ENCODE data around the gene RAB17. TPM values are rescaled to one million over a fixed set of nuclear protein-coding genes. Genes with fewer than 3 reads are reported as not detected.

RAB17 gene
- total and polyA plus RNA-seq, 12 donors = 1.9 to 7.6 (median 4.8) TPM

- H3K27me3 ChIP-seq = peaks cover 0 to 23% (median 6%) of the 10 kb centered on the region in 7 donors
- intact Hi-C loops (cut with DNase I) = loop anchor here in 1 of 10 donors (10.0 kb wide), 1 partner anchor 443 kb away; no protein-coding TSS in a partner anchor
- no peak overlapping the region for H3K4me3 ChIP-seq
- ATAC-seq (no peak), DNase-seq (no peak)
- no peak overlapping the region for H3K27ac ChIP-seq
- H3K9me3 ChIP-seq = no peaks in the 10 kb centered on the region
- no peaks in the 10 kb centered on the region for H3K36me3 ChIP-seq
- TF ChIP-seq CTCF (IDR thresholded peaks at IDR 0.05) = no peak
- peaks cover 0 to 11% (median 8%) of the 10 kb centered on the region in 9 donors for H3K4me1 ChIP-seq
- WGBS, 2 donors = 89 to 90% methylated on average over 16 of the region's 16 CpGs
These were observed 23.1 kb downstream of the RAB17 start for GRCh38 chr2:237567276-237568029.

GRCh38 chr2:237566401-237567235 is 23.9 kb downstream of the RAB17 start, which contains the start of gene PRLH:
TSS of gene PRLH (plus strand) at chr2:237566574. CDS start at chr2:237566574, 0 bp downstream.
- ATAC-seq (peak in 1 of 8 donors; percentile 21), DNase-seq (no peak)
- H3K27me3 ChIP-seq = peaks cover 0 to 23% (median 6%) of the 10 kb centered on the region in 7 donors
- intact Hi-C loops (cut with DNase I) = loop anchor here in 1 of 10 donors (10.0 kb wide), 1 partner anchor 442 kb away; no protein-coding TSS in a partner anchor
- H3K4me3 ChIP-seq = no peak within 1 kb of the TSS
- H3K4me1 ChIP-seq = peaks cover 0 to 2% (median under 1%) of the 10 kb centered on the region in 9 donors
- no peak for TF ChIP-seq CTCF (IDR thresholded peaks at IDR 0.05)
- no peak within 1 kb of the TSS for H3K27ac ChIP-seq
- H3K9me3 ChIP-seq = no peaks in the 10 kb centered on the region
- H3K36me3 ChIP-seq = no peaks in the 10 kb centered on the region
- WGBS, 2 donors = 70 to 78% methylated on average over 31 to 32 of the region's 32 CpGs

- no peak for DNase-seq
- Histone ChIP-seq H3K4me1 (no peaks in the 10 kb centered on the region), H3K27me3 (peaks cover 0 to 23% (median 6%) of the 10 kb centered on the region in 7 donors), H3K27ac (no peak overlapping the region), H3K4me3 (no peak overlapping the region), H3K36me3 (no peaks in the 10 kb centered on the region), H3K9me3 (no peaks in the 10 kb centered on the region)
- no peak for ATAC-seq
- WGBS, 2 donors = 94 to 97% methylated on average over 1 of the region's 1 CpG
- intact Hi-C loops (cut with DNase I) = loop anchor here in 1 of 10 donors (10.0 kb wide), 1 partner anchor 441 kb away; no protein-coding TSS in a partner anchor
- no peak for TF ChIP-seq CTCF (IDR thresholded peaks at IDR 0.05)
These were observed 24.6 kb downstream of the RAB17 start for GRCh38 chr2:237565974-237566373.

- WGBS, 2 donors = 80% methylated on average over 14 of the region's 14 CpGs
- ATAC-seq = no peak
- Histone ChIP-seq H3K4me1 (peaks cover 0 to 1% (median 0%) of the 10 kb centered on the region in 9 donors), H3K36me3 (no peaks in the 10 kb centered on the region), H3K27ac (no peak overlapping the region), H3K27me3 (peaks cover 0 to 23% (median 6%) of the 10 kb centered on the region in 7 donors), H3K9me3 (no peaks in the 10 kb centered on the region), H3K4me3 (no peak overlapping the region)
- TF ChIP-seq CTCF (IDR thresholded peaks at IDR 0.05) = no peak
- intact Hi-C loops (cut with DNase I) = loop anchor here in 1 of 10 donors (10.0 kb wide), 1 partner anchor 440 kb away; no protein-coding TSS in a partner anchor
- no peak for DNase-seq
These were observed 25.9 kb downstream of the RAB17 start for GRCh38 chr2:237564526-237565131.

All from heart right ventricle (tissue), 16 donors.